ENCODE results near the gene ZNF700.
A peak's percentile ranks its signal among the peaks of the same experiment; 100 is the strongest.
"Not testable (repeated sequence)": the region's sequence is repeated elsewhere in the genome, so short reads cannot be mapped to it uniquely, and the experiment has no call there.

Gene ZNF700

GRCh38 chr19:11948646-11949045 is 23.7 kb downstream of the ZNF700 start:
- Histone ChIP-seq H3K36me3 (peaks cover 78 to 94% (median 82%) of the 10 kb centered on the region in 3 donors), H3K27ac (no peak overlapping the region), H3K4me1 (no peaks in the 10 kb centered on the region), H3K9me3 (peaks cover 10 to 98% (median 98%) of the 10 kb centered on the region in 3 donors), H3K27me3 (no peaks in the 10 kb centered on the region), H3K4me3 (no peak overlapping the region)
- intact Hi-C loops (cut with DNase I; ENCODE audit: low total_unique reads): no loop called here
- TF ChIP-seq CTCF (IDR thresholded peaks at IDR 0.05): no peak
- no peak for DNase-seq

GRCh38 chr19:11949201-11949600 is 24.3 kb downstream of the ZNF700 start:
- Histone ChIP-seq H3K4me3 (no peak overlapping the region), H3K36me3 (peaks cover 72 to 88% (median 76%) of the 10 kb centered on the region in 3 donors), H3K9me3 (peaks cover 5 to 98% (median 92%) of the 10 kb centered on the region in 3 donors), H3K27me3 (no peaks in the 10 kb centered on the region), H3K4me1 (no peaks in the 10 kb centered on the region), H3K27ac (no peak overlapping the region)
- DNase-seq: no peak
- intact Hi-C loops (cut with DNase I; ENCODE audit: low total_unique reads): no loop called here
- no peak for TF ChIP-seq CTCF (IDR thresholded peaks at IDR 0.05)

GRCh38 chr19:11949614-11950080 is 24.7 kb downstream of the ZNF700 start:
- intact Hi-C loops (cut with DNase I; ENCODE audit: low total_unique reads); DNase-seq; H3K4me3 ChIP-seq; H3K4me1 ChIP-seq; H3K27me3 ChIP-seq; H3K27ac ChIP-seq: not testable (repeated sequence)
- peaks cover 3 to 98% (median 92%) of the 10 kb centered on the region in 3 donors for H3K9me3 ChIP-seq
- peaks cover 68 to 84% (median 72%) of the 10 kb centered on the region in 3 donors for H3K36me3 ChIP-seq

GRCh38 chr19:11950312-11950711 is 25.4 kb downstream of the ZNF700 start:
- Histone ChIP-seq H3K36me3 (peaks cover 61 to 77% (median 65%) of the 10 kb centered on the region in 3 donors), H3K27me3 (no peaks in the 10 kb centered on the region), H3K4me3 (no peak overlapping the region), H3K9me3 (peaks cover 3 to 92% (median 87%) of the 10 kb centered on the region in 3 donors), H3K4me1 (no peaks in the 10 kb centered on the region), H3K27ac (no peak overlapping the region)
- no peak for DNase-seq
- no peak for TF ChIP-seq CTCF (IDR thresholded peaks at IDR 0.05)
- intact Hi-C loops (cut with DNase I; ENCODE audit: low total_unique reads): no loop called here

GRCh38 chr19:11963566-11964355 is 38.9 kb downstream of the ZNF700 start:
- Histone ChIP-seq H3K4me1 (peaks cover 0 to 27% (median 14%) of the 10 kb centered on the region in 4 donors), H3K27ac (peak overlapping the region; percentile 93 to 96), H3K9me3 (no peaks in the 10 kb centered on the region), H3K4me3 (peak overlapping the region; percentile 59 to 63), H3K36me3 (no peaks in the 10 kb centered on the region), H3K27me3 (no peaks in the 10 kb centered on the region)
- intact Hi-C loops (cut with DNase I; ENCODE audit: low total_unique reads): loop anchor here (2.0 kb wide), 3 partner anchors 25 to 177 kb away; partner anchors contain the start of genes ZNF20 and ZNF700
- peak; percentile 81 to 91 for TF ChIP-seq CTCF (IDR thresholded peaks at IDR 0.05)
- DNase-seq: peak; percentile 82 to 89

GRCh38 chr19:11964496-11964857 is 39.6 kb downstream of the ZNF700 start:
- DNase-seq: no peak

More at GRCh38 chr19:11964496-11964857, 39.6 kb downstream of the ZNF700 start:
- H3K9me3 ChIP-seq: no peaks in the 10 kb centered on the region
- H3K36me3 ChIP-seq: no peaks in the 10 kb centered on the region
- peak in 1 of 2 experiments; percentile 18 for TF ChIP-seq CTCF (IDR thresholded peaks at IDR 0.05)
- peak overlapping the region; percentile 93 to 96 for H3K27ac ChIP-seq
- H3K27me3 ChIP-seq: no peaks in the 10 kb centered on the region
- H3K4me1 ChIP-seq: peaks cover 0 to 27% (median 14%) of the 10 kb centered on the region in 4 donors
- peak overlapping the region; percentile 59 to 63 for H3K4me3 ChIP-seq
- intact Hi-C loops (cut with DNase I; ENCODE audit: low total_unique reads): loop anchor here (2.0 kb wide), 3 partner anchors 24 to 176 kb away; partner anchors contain the start of genes ZNF20 and ZNF700
